Lower leg skin (tissue), 4 donors: ENCODE measurements around the gene GCAT. TPM values are rescaled to one million over a fixed set of nuclear protein-coding genes. Genes with fewer than 3 reads are reported as not detected.
"Not testable (repeated sequence)": the region's sequence is repeated elsewhere in the genome, so short reads cannot be mapped to it uniquely, and the experiment has no call there.

Experiments
- DNase-seq, 2 donors: peaks; one replicate each; pipeline ENCODE4 v3.0.0-alpha.2; 2019; ENCODE audit warnings: low spot score in 2 of 2
- H3K4me3 ChIP-seq: fragments of 200-600 bp; sonication (generic); 2 replicates; pipeline ENCODE4 v1.5.1; 2017; ENCODE audit warnings: mild to moderate bottlenecking, low read depth; ENCODE audit not compliant: poor library complexity, severe bottlenecking
- POLR2A ChIP-seq, 2 donors: fragments of 450-650 bp; IDR thresholded peaks; one replicate each; pipeline ENCODE4 v1.6.1; 2016 to 2017; ENCODE audit warnings: antibody characterized with exemption in 2 of 2, mild to moderate bottlenecking in 1 of 2, moderate library complexity in 1 of 2
- WGBS, 2 donors: methylation state at CpG; one replicate each; pipeline ENCODE4 v1.1.5; 2018; 5-methylcytosine and 5-hydroxymethylcytosine counted together
- intact Hi-C: fragments of 100-400 bp; cut with DNase I; formaldehyde crosslinking; loops from one replicate; pipeline ENCODE4 v1.15.0; 2023; ENCODE audit warnings: low total_unique reads
- total RNA-seq, 4 donors: library from RNA; depleted of rRNA; stranded (reverse); fragments of >200 nt; gene quantifications; one replicate each; pipeline ENCODE4 v1.1.0, GENCODE V29; 2016
- TF ChIP-seq, protein P1 (sequence below), 3 donors: fragments of 450-650 bp; IDR thresholded peaks; one replicate each; pipeline ENCODE4 v1.5.1; 2016; ENCODE audit warnings: antibody characterized with exemption in 3 of 3, mild to moderate bottlenecking in 3 of 3, moderate library complexity in 2 of 3

GCAT gene
- total RNA-seq, 4 donors from 2014 or later, result 12.5 to 20.4 (median 16.2) TPM

DNA sequence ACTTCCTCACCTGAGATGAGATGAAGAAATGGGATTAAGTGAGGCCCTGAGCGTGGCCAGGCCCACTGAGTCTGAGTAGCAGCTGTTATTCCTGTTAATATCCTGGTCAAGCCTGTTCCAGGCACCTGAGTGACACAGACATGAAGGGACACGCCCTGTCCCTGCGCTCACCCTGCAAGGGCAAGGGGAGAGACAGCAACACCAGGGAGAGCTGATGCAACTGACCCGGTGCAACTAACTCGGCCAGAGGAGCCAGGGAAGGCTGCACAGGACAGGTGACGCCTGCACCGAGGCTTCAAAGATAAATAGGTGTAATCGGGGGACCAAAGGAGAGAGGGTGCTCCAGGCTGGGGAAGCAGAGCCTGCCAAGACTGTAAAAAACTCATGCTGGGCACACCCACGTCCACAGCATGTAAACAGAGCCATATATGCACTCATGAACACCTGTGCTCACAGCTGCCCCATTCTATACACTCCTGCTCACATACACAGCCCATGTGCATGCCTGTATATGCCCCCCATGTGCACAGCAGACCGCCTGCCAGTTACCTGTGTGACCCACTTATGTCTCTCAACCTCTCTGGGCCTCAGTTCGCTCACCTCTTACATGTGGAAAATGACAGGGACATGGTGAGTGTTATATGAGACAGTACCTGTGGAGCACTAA lies 22.8 kb upstream of the GCAT start:
- WGBS, 2 donors, result 43 to 56% methylated on average over 11 of the region's 11 CpGs
- DNase-seq, result no peak
- intact Hi-C loops, result no loop called here
- no peak for TF ChIP-seq POLR2A (IDR thresholded peaks at IDR 0.05)
- TF ChIP-seq, protein P1, sequence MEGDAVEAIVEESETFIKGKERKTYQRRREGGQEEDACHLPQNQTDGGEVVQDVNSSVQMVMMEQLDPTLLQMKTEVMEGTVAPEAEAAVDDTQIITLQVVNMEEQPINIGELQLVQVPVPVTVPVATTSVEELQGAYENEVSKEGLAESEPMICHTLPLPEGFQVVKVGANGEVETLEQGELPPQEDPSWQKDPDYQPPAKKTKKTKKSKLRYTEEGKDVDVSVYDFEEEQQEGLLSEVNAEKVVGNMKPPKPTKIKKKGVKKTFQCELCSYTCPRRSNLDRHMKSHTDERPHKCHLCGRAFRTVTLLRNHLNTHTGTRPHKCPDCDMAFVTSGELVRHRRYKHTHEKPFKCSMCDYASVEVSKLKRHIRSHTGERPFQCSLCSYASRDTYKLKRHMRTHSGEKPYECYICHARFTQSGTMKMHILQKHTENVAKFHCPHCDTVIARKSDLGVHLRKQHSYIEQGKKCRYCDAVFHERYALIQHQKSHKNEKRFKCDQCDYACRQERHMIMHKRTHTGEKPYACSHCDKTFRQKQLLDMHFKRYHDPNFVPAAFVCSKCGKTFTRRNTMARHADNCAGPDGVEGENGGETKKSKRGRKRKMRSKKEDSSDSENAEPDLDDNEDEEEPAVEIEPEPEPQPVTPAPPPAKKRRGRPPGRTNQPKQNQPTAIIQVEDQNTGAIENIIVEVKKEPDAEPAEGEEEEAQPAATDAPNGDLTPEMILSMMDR (IDR thresholded peaks at IDR 0.05), result no peak
- H3K4me3 ChIP-seq, result no peak overlapping the region

DNA sequence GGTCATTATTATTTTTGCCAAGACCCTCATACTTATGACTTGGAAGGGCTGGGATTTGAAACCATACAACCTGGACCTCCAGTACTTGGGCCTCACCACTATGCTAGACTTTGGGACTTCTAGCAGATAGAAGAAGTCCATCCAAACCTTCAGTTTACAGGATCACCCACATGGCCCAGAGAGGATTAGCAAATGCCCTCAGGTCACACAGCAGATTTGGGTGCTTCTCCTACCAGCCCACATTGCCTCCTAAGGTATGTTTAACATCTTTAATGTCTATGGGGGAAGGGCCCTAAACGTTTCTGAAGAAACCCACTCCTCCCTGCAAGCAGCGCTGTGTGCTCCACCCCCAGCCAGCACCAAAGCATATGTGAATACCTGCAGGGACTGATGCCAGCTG lies 17.5 kb upstream of the GCAT start:
- no peak for DNase-seq
- TF ChIP-seq, protein P1 (IDR thresholded peaks at IDR 0.05), result no peak
- no peak for TF ChIP-seq POLR2A (IDR thresholded peaks at IDR 0.05)
- 57 to 65% methylated on average over 2 of the region's 2 CpGs for WGBS, 2 donors
- intact Hi-C loops, result loop anchor here (10.0 kb wide), 1 partner anchor 145 kb away; no protein-coding TSS in a partner anchor
- no peak overlapping the region for H3K4me3 ChIP-seq

DNA sequence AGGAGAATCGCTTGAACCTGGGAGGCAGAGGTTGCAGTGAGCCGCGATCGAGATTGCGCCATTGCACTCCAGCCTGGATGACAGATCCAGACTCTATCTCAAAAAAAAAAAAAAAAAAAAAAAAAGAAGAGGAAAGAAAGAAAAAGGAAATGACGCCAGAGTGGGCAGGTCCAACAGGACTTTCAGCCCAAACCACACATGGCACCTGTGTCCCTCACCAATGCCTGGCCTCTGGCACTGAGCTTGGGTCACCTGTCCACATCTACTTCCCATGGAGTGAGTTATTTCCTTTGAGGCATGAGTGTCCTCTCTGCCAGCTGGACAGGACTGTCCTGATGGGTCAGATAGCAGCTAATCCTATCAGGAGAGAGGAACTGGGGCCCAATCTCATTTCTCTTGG lies 15.2 kb upstream of the GCAT start:
- no peak for DNase-seq
- no peak overlapping the region for H3K4me3 ChIP-seq
- no peak for TF ChIP-seq POLR2A (IDR thresholded peaks at IDR 0.05)
- TF ChIP-seq, protein P1 (IDR thresholded peaks at IDR 0.05), result no peak
- WGBS, 2 donors, result 89 to 90% methylated on average over 6 of the region's 6 CpGs
- intact Hi-C loops, result loop anchor here (10.0 kb wide), 1 partner anchor 148 kb away; no protein-coding TSS in a partner anchor

DNA sequence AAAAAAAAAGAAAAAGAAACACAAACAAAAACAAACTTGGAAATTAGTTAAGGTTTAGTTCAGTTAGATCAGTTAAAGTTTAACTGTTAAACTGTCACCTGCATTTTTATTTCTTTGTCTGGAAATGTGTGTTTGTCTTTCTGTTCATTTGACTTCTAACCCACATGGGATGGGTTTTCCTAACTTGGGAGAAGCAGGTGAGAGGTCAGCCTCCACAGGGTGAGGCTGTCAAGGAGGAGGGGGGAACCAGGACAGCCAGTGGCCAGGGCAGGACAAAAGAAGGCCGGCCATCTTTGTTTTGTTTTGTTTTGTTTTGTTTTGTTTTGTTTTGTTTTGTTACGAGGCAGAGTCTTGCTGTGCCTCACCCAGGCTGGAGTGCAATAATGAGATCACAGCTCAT lies 13.4 kb upstream of the GCAT start:
- DNase-seq, result no peak
- intact Hi-C loops, result loop anchor here (10.0 kb wide), 1 partner anchor 150 kb away; no protein-coding TSS in a partner anchor
- 76 to 78% methylated on average over 2 of the region's 2 CpGs for WGBS, 2 donors
- TF ChIP-seq, protein P1 (IDR thresholded peaks at IDR 0.05), result no peak
- TF ChIP-seq POLR2A (IDR thresholded peaks at IDR 0.05), result no peak
- H3K4me3 ChIP-seq, result no peak overlapping the region

DNA sequence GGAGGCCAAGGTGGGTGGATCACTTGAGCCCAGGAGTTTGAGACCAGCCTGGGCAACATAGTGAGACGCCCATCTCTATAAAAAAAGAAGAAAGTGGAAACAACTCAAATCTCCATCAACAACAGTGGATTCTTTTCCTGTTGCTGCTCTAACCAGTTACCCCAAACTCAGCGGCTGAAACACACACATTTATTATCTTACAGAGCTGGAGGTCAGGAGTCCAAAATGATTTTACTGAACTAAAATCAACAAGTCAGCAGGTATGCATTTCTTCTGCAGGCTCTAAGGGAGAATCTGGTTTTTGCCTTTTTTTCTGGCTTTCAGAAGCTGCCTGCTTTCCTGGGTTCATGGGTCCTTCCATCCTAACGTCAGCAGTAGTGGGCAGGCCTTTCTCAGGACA lies 11.7 kb upstream of the GCAT start:
- intact Hi-C loops, result loop anchor here (10.0 kb wide), 1 partner anchor 151 kb away; no protein-coding TSS in a partner anchor
- H3K4me3 ChIP-seq, result no peak overlapping the region
- 63 to 67% methylated on average over 3 of the region's 3 CpGs for WGBS, 2 donors
- no peak for TF ChIP-seq POLR2A (IDR thresholded peaks at IDR 0.05)
- TF ChIP-seq, protein P1 (IDR thresholded peaks at IDR 0.05), result no peak
- DNase-seq, result no peak

DNA sequence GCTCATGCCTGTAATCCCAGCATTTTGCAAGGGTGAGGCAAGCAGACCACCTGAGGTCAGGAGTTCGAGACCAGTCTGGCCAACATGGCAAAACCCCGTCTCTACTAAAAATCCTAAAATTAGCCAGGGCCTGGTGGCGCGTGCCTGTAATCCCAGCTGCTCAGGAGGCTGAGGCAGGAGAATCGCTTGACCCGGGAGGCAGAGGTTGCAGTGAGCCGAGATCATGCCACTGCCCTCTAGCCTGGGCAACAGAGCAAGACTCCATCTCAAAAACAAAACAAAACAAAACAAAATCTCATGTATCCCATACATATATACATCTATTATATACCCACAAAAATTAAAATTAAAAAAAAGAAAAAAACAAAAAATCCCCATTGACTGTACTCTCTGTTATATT lies 10.5 kb upstream of the GCAT start:
- H3K4me3 ChIP-seq, DNase-seq: not testable (repeated sequence)
- intact Hi-C loops, result loop anchor here (10.0 kb wide), 1 partner anchor 152 kb away; no protein-coding TSS in a partner anchor
- 91 to 94% methylated on average over 7 of the region's 7 CpGs for WGBS, 2 donors
